ENCODE data around the gene PDGFRB.
"Not testable (repeated sequence)": the region's sequence is repeated elsewhere in the genome, so short reads cannot be mapped to it uniquely, and the experiment has no call there.

PDGFRB gene

DNA sequence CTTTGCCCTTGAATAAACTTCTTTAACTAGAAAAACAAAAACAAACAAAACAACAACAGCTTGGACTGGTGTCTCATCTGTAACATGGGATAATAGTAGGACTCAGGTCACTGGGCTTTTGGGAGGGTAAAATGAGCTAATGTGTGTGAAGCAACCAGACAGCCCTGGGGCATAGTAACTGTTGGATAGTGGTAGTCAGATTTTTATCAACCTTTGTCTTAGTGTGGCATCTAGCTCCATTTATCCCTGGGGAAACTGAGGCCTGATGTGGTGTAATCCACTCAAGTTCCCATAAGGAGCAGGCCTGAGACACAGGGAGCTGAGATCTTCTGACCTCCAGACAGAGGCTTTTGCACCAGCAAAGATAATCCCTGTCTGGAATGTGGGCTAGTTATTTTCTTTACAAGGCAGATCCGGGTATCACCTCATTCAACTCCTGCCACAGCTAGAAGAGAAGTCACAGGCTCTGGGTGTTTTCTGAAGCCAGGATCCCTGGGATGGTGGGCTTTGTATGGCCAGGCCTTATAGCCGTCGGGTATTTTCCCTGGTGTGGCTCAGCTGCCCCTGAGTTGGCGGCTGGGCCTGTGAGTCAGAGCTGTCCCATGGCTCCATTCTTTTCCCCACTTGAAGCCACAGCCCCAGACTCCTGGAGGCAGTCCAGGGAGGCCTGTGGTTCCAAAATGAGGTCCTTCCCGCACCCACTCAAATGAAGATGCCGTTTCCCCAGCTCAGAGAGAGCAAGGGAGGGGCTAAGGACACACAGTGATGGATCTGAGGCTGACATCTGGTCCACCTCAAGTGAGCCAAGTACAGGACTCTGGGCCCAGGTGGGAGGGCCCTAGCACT, 43.2 kb downstream of the PDGFRB start:
- no peak for DNase-seq

DNA sequence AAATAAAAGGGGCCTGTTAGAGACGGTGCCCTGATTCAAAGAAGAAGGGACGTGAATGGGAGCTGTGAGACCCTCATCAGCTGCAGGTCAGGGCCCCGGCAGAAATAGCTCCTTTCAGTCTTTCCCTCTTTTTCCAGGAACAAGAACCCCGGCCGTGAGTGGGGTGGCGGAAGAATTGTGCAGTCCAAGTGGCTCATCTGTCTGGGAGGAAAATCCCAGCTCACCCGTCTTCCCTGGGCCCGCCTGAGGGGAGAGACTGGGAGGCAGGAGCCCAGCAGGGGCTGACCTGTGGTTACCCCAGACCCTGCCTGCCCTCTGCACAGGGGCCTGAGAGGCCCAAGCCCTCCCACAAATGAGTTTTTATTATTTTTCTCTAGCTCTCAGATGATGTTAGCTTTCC, 44.5 kb downstream of the PDGFRB start:
- DNase-seq = no peak

DNA sequence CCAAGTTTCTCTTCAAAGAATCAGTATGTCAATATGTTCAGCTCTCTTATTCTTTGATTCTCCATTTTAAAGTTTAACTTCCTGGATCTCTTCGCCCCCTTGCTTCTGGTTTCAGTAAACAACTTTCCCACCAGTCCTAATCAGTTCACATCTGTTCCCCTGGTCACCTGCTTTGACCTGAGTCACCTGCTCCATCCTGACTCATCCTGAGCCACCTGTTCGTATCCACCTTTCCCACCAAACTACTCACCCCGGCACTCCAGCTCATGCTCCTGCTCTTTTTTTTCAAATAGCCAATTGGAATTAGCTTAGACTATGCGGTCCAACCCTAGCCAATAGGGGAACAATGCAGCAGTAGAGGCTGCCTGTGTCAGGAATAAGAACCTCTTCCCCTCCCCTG, 45.7 kb downstream of the PDGFRB start:
- no peak for DNase-seq

DNA sequence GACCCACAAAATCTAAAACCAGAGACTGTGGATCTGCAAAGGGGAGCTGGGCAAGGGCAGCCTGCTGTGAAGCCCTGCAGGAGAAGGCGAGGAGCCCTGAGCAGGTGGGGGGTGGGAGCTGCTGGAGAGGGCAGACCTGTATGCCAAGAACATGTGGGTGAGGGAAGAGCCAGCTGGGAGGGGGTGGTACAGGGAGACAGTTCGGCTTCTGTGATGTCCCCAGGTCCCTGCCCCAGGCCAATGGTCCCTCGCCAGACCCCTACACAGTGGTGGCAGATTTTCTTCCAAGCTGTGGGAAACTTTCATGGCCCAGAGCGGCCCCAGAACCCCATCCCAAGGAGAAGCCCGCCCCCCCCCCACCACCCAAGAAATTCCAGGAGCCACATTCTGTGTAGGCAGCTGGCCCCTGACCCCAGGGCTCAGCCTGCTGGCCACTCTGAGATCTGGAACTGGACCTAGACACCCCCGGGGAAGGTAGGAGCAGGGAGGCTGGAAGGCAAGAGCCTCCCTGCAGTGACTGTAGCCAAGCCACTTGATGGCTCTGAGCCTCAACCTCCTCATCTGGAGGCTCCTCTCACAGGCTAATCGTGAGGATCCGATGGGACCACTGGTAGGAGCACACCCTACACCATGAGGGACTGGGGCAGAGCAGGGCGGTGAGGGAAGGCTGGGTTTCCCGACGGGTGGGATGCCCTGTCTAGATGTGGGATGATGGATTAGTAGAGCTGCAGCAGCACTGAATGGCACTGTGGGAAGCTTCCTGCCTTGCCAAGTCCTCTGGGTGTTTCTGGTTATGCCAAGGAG, 46.7 kb downstream of the PDGFRB start:
- DNase-seq = no peak

DNA sequence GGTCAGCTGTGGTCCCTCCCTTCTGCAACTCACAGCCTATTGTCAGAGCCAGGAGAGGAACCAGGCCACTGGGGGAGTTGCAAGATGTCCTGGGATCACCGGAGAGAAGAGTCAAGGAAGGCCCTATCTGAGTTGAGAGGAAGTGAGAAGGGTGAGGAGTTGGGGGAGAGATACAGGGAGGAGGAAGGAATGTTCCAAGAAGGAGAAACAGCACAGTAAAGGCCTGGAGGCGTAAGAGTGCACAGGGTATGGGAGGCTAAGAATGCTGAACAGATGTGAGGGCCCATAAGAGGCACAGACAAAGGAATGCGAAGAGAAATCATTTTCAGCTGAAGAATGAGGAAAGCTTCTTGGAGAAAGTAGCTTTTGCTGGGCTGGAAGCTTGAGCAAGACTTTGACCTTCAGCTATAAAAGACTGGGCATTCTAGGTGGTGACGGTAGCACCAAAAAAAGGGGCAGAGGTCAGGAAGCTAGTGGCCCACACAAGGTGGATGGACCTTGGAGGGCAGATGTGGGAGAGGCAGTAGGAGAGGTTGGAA, 47.7 kb downstream of the PDGFRB start:
- no peak for DNase-seq

DNA sequence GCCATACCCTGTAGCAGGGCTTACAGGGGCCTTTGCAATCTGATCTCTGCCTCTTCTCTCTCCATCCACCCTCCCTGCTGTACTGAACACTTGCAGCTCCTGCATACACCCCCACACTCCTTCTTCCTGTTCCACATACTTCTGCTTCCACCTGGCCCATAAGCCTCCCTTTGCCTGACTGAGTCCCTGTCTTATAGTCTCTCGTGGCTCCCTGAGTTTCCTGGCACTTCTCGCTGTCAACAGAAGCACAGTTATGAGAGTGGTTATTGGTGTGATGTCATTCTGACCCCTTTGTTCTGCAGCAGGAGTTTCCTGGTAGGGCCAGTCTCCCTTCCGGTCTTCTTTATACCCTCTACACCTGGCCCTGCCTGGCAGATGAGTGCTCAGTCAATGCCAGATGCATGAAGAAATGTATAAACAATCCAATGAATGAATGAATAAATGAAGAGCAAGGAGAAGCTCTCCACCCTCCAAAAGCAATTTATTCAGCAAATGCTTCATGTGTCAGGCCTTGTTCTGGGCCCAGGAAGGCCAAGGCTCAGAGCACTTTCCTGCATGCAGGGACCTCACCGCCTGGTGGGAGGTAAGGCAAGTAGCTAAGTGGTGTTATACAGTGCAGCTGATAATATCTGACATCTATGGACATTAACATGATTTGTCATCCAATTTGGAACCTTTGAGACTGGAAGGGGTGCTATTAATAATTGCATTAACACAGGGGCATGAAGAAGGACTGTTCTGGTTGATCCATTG, 48.8 kb downstream of the PDGFRB start:
- no peak for DNase-seq

DNA sequence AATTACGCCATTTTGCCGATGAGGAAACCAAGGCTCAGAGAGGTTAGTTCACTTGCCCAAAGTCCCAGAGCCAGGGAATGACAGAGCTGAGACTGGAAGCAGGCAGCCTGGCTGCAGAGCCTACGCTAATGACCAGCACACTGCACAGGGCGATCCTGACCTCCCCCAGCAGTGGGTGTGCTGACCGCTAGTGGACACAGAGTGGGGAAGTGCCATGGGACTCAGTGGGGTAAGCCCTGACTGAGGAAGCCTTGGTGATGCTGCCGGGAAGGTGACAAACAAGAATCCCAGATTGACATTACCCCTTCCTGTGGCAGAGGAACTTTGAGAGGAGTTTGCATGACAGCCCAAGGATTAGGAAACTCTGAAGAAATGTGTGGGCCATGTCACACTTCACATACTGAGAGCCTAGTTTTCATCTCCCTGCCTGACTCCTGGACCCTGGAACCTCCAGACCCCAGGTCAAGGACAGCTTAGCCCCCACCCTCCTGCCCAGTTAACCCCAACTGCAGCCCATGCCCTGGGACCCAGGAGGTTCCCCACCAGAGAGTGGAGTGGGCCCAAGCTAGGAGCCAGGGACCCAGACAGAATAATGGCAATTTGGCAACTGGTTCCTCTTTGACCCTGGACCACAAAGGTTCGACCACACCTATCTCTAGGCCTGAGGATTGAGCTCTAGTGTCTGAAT, 49.6 kb downstream of the PDGFRB start:
- DNase-seq = no peak

DNA sequence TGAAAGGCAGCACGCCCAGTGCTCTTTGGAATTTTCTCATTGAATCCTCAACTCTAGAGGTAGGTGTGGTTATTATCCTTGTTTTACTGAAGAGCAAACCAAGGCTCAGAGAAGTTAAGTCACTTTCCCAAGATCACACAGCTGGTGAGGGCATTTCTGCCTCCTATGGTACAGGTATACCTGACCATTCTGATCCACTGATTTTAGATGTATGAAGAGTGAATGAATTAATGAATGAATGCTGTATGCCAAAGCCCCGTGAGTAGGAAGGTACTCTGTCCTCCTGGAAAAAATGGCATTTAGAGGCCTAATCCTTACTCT, 51.1 kb downstream of the PDGFRB start:
- no peak for DNase-seq

DNA sequence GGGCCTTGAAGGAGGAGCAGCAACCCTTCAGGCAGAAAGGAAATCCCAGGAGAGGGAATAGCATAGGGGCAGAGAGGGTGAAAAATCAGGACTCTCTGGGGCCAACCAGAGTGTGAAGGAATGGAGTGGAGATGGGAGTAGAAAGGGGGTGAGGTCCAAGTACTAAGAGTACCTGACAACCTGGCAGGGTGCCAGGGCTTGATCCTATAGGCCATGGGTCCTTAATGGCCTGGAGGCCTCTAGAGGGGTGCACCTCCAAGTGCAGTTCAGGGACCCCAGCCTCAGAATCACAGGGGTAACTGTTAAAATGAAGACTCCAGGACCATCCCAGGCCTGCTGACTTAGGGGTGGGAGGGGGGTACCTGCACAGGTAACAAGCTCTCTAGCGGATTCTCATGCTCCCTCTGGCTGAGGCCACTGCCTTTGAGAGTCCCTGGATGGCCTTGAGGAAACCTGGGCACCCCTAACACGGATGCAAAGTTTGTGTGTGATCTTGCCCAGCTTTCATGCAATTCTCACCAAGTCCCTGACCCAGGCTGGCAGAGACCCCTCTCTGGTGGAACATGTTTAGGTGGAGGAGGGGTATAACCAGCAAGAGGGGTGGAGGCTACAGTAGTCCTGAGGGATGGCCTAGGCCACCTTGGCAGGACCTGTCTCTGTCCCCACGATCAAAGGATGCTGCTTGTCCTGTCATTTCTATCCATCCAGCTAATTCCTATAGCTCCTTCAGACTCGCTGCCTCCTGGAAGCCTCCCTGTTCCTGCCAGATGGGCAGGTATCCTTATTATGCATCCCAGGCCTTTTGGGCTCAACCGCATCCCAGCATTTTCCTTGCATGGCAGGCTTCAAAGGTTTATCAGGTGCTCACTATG, 51.7 kb downstream of the PDGFRB start:
- no peak for DNase-seq

DNA sequence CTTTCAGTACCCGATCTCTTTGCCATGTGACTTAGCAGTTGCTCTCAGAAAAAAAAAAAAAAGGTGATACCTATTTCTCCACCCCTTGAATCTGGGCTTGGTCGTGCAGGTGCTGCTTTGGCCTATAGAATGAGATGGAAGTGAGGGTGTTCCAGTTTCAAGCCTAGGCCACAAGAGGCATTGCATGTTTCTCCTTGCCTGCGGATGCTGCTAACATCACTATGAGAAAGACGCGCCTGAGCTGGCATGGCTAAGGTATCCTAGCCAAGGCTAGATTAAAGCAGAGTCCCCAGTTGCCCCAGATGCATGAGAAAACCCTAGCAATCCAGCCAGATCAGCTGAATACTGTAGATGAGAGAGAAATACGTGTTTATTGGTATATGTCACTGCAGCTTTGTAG, 54.6 kb downstream of the PDGFRB start:
- no peak for DNase-seq

DNA sequence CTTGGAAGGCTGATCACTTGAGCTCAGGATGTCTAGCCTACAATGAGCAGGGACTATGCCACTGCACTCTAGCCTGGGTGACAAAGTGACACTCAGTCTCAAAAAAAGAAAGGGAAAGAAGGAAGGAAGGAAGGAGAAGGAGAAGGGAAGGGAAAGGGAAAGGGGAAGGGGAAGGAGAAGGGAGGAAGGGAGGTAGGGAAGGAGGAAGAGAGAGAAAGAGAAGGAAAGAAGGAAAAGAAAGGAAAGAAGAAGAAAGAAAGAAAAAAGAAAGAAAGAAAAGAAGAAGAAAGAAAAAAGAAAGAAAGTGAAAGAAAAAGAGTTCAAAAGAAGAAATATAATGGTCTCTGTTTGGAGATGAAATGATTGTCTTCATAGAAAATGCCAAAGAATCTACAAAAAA, 58.5 kb downstream of the PDGFRB start:
- no peak for DNase-seq

DNA sequence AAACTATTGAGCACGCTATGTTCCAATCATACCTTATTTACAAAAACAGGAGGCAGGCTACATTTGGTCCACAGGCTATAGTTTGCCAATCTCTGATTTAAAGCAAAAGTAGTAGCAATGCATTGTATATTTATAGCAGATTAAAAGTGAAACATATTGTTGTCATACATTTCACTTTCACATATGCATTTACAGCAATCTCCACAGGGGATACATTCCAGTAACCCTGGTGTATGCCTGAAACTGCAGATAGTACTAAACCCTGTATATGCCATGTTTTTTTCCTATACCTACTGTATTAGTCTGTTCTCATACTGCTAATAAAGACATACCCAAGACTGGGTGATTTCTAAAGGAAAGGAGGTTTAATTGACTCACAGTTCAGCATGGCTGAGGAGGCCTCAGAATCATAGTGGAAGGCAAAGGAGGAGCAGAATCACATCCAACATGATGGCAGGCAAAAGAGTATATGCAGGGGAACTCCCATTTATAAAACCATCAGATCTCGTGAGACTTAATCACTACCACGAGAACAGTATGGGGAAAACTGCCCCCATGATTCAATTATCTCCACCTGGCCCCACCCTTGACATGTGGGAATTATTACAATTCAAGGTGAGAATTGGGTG, 63.4 kb downstream of the PDGFRB start:
- no peak for DNase-seq

DNA sequence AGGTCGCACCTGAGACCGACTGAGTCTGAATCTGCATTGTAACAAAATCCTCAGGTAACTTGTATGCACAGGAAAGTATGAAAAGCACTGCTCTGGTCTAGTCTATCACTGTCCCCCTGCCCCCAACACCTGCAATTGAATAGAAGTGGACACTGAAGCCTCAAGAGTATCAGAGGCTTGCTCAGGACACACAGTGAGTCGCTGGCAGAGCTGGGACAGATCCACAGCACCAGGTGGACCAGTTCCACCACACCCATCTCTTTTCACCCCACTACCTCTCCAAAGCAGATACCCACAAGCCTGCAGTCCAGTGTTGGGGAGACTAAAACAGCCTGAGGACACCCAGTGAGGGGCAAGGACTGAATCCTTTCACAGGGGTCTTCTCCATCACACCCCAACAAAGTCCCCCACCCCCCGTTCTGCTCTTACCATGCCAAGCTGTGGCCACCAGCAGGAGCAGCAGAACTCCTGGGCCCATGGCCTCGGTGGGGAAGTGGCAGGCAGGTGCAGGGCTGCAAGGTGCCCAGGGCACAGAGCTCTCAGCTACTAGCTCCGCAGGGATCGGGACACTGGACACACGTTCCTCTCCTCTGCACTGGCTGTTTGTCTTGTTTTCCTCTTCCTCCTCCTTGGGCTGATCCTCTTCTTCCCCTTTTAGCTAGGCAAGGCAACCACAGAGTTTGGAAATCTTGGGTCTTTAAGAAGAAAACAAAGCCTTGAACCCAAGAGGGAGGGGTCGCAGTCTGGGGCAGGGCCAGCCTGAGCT, 69.5 kb downstream of the PDGFRB start, which contains the start of gene CSF1R:
Gene CSF1R, minus strand, starts transcription at position 605 of the 766 bp plus-strand sequence. Its CDS starts 127 bp downstream, at position 478.
- no peak for DNase-seq

DNA sequence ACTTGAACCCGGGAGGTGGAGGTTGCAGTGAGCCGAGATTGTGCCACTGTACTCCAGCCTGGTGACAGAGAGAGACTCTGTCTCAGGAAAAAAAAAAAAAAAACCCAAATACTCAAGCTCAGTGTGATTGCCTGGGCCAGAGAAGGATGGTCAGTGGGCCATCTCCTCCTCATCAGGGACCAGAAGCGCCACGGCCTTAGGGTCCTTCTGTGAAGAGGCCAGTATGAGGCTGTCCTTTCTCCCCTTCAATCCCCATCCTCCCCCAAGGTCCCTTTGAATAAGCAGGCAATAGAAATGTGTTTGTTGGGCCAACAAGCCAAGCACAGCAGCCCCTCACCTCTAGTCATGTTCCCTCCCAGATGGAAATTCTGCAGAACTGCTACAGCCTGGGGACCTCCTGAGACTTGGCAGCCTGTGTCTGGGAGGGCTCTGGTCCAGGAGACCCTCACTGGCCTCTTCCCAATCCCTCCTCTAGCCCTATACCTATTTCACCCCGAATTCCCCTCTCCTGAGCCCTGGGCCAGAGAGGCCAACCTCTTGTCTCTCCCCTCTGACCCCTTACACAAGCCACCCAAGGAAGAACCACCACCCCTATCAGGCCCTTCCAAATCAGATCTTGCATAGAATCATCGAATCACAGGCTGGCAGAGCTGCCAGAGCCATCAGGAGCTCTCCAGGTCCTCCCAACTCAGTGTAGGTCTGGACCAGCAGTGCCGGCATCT, 70.3 kb downstream of the PDGFRB start:
- no peak for DNase-seq

DNA sequence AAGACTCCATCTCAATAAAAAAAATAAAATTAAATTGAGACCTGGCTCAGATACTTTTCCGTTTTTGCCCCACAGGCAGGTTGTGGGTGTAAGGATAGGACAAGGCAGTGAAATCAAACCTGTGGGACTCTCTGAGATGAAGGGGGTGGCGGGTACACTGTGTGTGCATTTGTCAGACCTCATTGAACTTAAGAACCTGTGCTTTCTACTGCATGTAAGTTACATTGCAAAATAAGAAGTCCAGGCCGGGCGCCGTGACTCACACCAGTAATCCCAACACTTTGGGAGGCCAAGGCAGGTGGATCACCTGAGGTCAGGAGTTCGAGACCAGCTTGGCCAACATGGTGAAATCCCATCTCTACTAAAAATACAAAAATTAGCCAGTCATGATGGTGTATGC, 70.9 kb downstream of the PDGFRB start:
- DNase-seq = not testable (repeated sequence)

DNA sequence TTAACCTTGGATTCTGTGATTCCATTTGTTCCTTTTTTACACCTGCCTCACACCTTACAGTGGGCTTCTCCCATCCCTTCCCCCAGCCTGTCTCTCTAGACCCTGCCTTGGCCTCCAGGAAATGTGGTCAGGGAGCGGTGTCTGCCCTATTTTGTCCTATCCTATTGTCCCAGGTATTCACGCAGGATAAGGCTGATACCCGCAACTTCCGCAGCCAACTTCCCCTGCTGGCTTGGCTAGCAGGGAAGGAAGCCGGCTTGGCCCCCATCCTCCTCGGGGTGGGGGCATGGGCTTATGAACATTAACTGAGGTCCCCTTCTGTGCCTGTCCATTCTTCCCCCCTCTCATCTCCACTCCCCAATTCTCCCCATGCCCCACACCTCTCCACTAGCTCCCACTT, 72.8 kb downstream of the PDGFRB start:
- no peak for DNase-seq

DNA sequence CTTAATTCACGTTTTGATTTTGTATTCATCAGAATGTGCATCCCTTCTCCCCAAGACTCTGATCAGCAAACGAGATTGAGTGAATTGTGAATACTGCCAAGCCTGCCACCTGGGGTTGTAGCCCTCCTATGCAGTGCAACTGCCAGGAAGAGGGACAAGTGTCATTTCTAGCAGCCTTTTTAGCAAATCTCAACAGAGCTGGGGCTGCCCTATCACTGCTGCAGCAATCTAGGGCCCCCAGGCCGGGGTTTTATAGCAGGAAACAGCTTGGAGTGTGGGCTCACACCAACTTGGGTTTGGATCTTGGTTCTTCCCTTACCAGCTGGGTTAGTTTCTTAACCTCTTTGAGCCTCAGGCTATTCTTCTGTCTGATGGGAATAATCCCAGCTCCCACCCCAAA, 73.3 kb downstream of the PDGFRB start:
- no peak for DNase-seq

DNA sequence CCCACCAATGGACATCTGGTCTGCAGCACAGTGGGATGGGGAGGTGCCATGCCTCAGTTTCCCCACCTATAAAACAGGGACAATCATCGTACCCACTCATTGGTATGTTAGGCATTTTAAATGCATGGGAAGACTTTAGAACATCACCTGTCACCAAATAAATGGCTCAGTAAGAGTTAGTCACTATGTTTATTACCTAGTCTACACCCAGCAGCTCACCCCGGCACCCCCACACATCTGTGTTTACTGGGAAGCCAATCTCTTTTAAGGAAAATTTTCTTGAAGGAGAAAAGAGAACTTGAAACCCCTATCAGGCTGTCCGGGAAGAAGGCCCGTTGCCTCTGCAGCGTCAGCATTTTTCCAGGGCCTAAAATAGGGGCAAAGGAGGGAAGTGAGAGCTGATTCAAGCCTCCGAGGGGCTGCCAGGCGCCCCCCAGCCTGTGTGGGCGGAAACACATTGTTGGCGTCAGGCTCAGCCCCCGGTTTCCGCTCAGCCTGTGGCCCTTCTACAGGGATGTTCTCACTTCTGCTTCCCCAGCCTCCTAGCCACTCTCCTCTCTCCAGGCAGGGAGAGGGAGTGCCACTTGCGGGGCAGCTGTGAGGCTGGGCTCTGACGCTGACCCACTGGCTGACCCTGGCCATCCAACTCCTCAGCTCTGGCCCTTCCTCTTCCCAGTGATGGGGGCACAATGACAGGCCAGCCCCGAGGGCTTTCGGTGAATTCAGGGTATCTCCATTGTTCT, 73.9 kb downstream of the PDGFRB start:
- no peak for DNase-seq

Data from activated CD4-positive, alpha-beta T cell treated with anti-CD3 and anti-CD28 coated beads for 1 hour (primary cell).